Measurements from ENCODE around the gene METTL16.

Gene METTL16

GRCh38 chr17:2478458-2478857 lies 33.2 kb downstream of the METTL16 start:
- H3K36me3 ChIP-seq (ENCODE audit: control insufficient read depth in 1 of 2, insufficient read depth in 2 of 2, low read length in 2 of 2): peaks cover 3 to 7% of the 10 kb centered on the region in 2 experiments
- H2BK12ac ChIP-seq (ENCODE audit: low read length): no peak overlapping the region
- H4K8ac ChIP-seq (ENCODE audit: low read depth, low read length): no peak overlapping the region
- H3K4me2 ChIP-seq (ENCODE audit: low read length): no peak overlapping the region
- DNase-seq: no peak
- no peak overlapping the region for H3K9ac ChIP-seq (ENCODE audit: low read length)
- no peak overlapping the region for H2BK5ac ChIP-seq (ENCODE audit: low read depth, low read length, poor library complexity)
- H3K4me3 ChIP-seq (ENCODE audit: low read depth, low read length): no peak overlapping the region
- no peaks in the 10 kb centered on the region for H3K79me2 ChIP-seq (ENCODE audit: control insufficient read depth, insufficient read depth, low read length, poor library complexity)
- no CpG with 5 or more reads among the region's 3 CpGs for WGBS (ENCODE audit: extremely low coverage, insufficient coverage, insufficient read length)
- H3K27me3 ChIP-seq (ENCODE audit: insufficient read depth, low read length): no peaks in the 10 kb centered on the region
- H3K4me1 ChIP-seq (ENCODE audit: control insufficient read depth in 1 of 2, insufficient read depth in 2 of 2, low read length in 2 of 2): no peaks in the 10 kb centered on the region
- no peak overlapping the region for H3K18ac ChIP-seq (ENCODE audit: low read length)
- no peak overlapping the region for H3K23ac ChIP-seq (ENCODE audit: low read length)
- H3K9me3 ChIP-seq (ENCODE audit: insufficient read depth, low read depth, low read length): no peaks in the 10 kb centered on the region
- no peak overlapping the region for H3K14ac ChIP-seq (ENCODE audit: low read length)
- H2BK120ac ChIP-seq (ENCODE audit: insufficient read depth, low read length, poor library complexity): no peak overlapping the region
- no peak overlapping the region for H3K4ac ChIP-seq (ENCODE audit: low read depth, low read length)
- H3K27ac ChIP-seq (ENCODE audit: low read depth, low read length): no peak overlapping the region
- H2AFZ ChIP-seq (ENCODE audit: insufficient read depth, low read length, poor library complexity): no peak overlapping the region
- H3K79me1 ChIP-seq (ENCODE audit: low read length): no peaks in the 10 kb centered on the region
- no peak overlapping the region for H4K91ac ChIP-seq (ENCODE audit: low read depth, low read length)
- no peak overlapping the region for H2AK5ac ChIP-seq (ENCODE audit: low read length)
- no peak overlapping the region for H4K12ac ChIP-seq (ENCODE audit: low read depth, low read length)

GRCh38 chr17:2475056-2475455 lies 36.6 kb downstream of the METTL16 start:
- WGBS (ENCODE audit: extremely low coverage, insufficient coverage, insufficient read length): no CpG with 5 or more reads among the region's 14 CpGs
- no peak overlapping the region for H3K14ac ChIP-seq (ENCODE audit: low read length)
- no peak overlapping the region for H3K27ac ChIP-seq (ENCODE audit: low read depth, low read length)
- H3K79me1 ChIP-seq (ENCODE audit: low read length): no peaks in the 10 kb centered on the region
- no peaks in the 10 kb centered on the region for H3K79me2 ChIP-seq (ENCODE audit: control insufficient read depth, insufficient read depth, low read length, poor library complexity)
- peaks cover 6 to 10% of the 10 kb centered on the region in 2 experiments for H3K36me3 ChIP-seq (ENCODE audit: control insufficient read depth in 1 of 2, insufficient read depth in 2 of 2, low read length in 2 of 2)
- H3K23ac ChIP-seq (ENCODE audit: low read length): no peak overlapping the region
- no peak overlapping the region for H3K9ac ChIP-seq (ENCODE audit: low read length)
- H3K18ac ChIP-seq (ENCODE audit: low read length): no peak overlapping the region
- no peak overlapping the region for H4K12ac ChIP-seq (ENCODE audit: low read depth, low read length)
- H3K9me3 ChIP-seq (ENCODE audit: insufficient read depth, low read depth, low read length): no peaks in the 10 kb centered on the region
- H3K4me3 ChIP-seq (ENCODE audit: low read depth, low read length): no peak overlapping the region
- no peaks in the 10 kb centered on the region for H3K4me1 ChIP-seq (ENCODE audit: control insufficient read depth in 1 of 2, insufficient read depth in 2 of 2, low read length in 2 of 2)
- H4K8ac ChIP-seq (ENCODE audit: low read depth, low read length): no peak overlapping the region
- no peaks in the 10 kb centered on the region for H3K27me3 ChIP-seq (ENCODE audit: insufficient read depth, low read length)
- no peak overlapping the region for H2BK12ac ChIP-seq (ENCODE audit: low read length)
- no peak overlapping the region for H2BK120ac ChIP-seq (ENCODE audit: insufficient read depth, low read length, poor library complexity)
- H2BK5ac ChIP-seq (ENCODE audit: low read depth, low read length, poor library complexity): no peak overlapping the region
- DNase-seq: peak; percentile 94 to 96
- no peak overlapping the region for H3K4me2 ChIP-seq (ENCODE audit: low read length)
- no peak overlapping the region for H3K4ac ChIP-seq (ENCODE audit: low read depth, low read length)
- no peak overlapping the region for H2AFZ ChIP-seq (ENCODE audit: insufficient read depth, low read length, poor library complexity)
- no peak overlapping the region for H4K91ac ChIP-seq (ENCODE audit: low read depth, low read length)
- no peak overlapping the region for H2AK5ac ChIP-seq (ENCODE audit: low read length)

- Histone ChIP-seq H2BK5ac (ENCODE audit: low read depth, low read length, poor library complexity) (no peak overlapping the region), H3K27me3 (ENCODE audit: insufficient read depth, low read length) (no peaks in the 10 kb centered on the region), H4K8ac (ENCODE audit: low read depth, low read length) (no peak overlapping the region), H3K4me2 (ENCODE audit: low read length) (no peak overlapping the region), H3K4me1 (ENCODE audit: control insufficient read depth in 1 of 2, insufficient read depth in 2 of 2, low read length in 2 of 2) (no peaks in the 10 kb centered on the region), H3K18ac (ENCODE audit: low read length) (no peak overlapping the region), H3K27ac (ENCODE audit: low read depth, low read length) (no peak overlapping the region), H2AK5ac (ENCODE audit: low read length) (no peak overlapping the region), H2BK120ac (ENCODE audit: insufficient read depth, low read length, poor library complexity) (no peak overlapping the region), H3K4me3 (ENCODE audit: low read depth, low read length) (no peak overlapping the region), H3K9ac (ENCODE audit: low read length) (no peak overlapping the region), H2AFZ (ENCODE audit: insufficient read depth, low read length, poor library complexity) (no peak overlapping the region), H2BK12ac (ENCODE audit: low read length) (no peak overlapping the region), H4K91ac (ENCODE audit: low read depth, low read length) (no peak overlapping the region), H3K9me3 (ENCODE audit: insufficient read depth, low read depth, low read length) (no peaks in the 10 kb centered on the region), H3K14ac (ENCODE audit: low read length) (no peak overlapping the region), H4K12ac (ENCODE audit: low read depth, low read length) (no peak overlapping the region), H3K79me2 (ENCODE audit: control insufficient read depth, insufficient read depth, low read length, poor library complexity) (no peaks in the 10 kb centered on the region), H3K4ac (ENCODE audit: low read depth, low read length) (no peak overlapping the region), H3K79me1 (ENCODE audit: low read length) (no peaks in the 10 kb centered on the region), H3K36me3 (ENCODE audit: control insufficient read depth in 1 of 2, insufficient read depth in 2 of 2, low read length in 2 of 2) (peaks cover 8 to 13% of the 10 kb centered on the region in 2 experiments), H3K23ac (ENCODE audit: low read length) (no peak overlapping the region)
- no peak for DNase-seq
- WGBS (ENCODE audit: extremely low coverage, insufficient coverage, insufficient read length): no CpG with 5 or more reads among the region's 9 CpGs
These were observed 37.3 kb downstream of the METTL16 start for GRCh38 chr17:2474371-2474770.

- no peak overlapping the region for H2BK120ac ChIP-seq (ENCODE audit: insufficient read depth, low read length, poor library complexity)
- H3K9me3 ChIP-seq (ENCODE audit: insufficient read depth, low read depth, low read length): no peaks in the 10 kb centered on the region
- H3K9ac ChIP-seq (ENCODE audit: low read length): no peak overlapping the region
- no peak overlapping the region for H4K12ac ChIP-seq (ENCODE audit: low read depth, low read length)
- H2BK12ac ChIP-seq (ENCODE audit: low read length): no peak overlapping the region
- no peak overlapping the region for H3K4me3 ChIP-seq (ENCODE audit: low read depth, low read length)
- no peaks in the 10 kb centered on the region for H3K79me1 ChIP-seq (ENCODE audit: low read length)
- H3K14ac ChIP-seq (ENCODE audit: low read length): no peak overlapping the region
- no peaks in the 10 kb centered on the region for H3K27me3 ChIP-seq (ENCODE audit: insufficient read depth, low read length)
- no peaks in the 10 kb centered on the region for H3K4me1 ChIP-seq (ENCODE audit: control insufficient read depth in 1 of 2, insufficient read depth in 2 of 2, low read length in 2 of 2)
- no peak overlapping the region for H3K4me2 ChIP-seq (ENCODE audit: low read length)
- no peak overlapping the region for H2BK5ac ChIP-seq (ENCODE audit: low read depth, low read length, poor library complexity)
- no peak overlapping the region for H3K27ac ChIP-seq (ENCODE audit: low read depth, low read length)
- DNase-seq: no peak
- H4K8ac ChIP-seq (ENCODE audit: low read depth, low read length): no peak overlapping the region
- no peak overlapping the region for H3K4ac ChIP-seq (ENCODE audit: low read depth, low read length)
- no peak overlapping the region for H2AFZ ChIP-seq (ENCODE audit: insufficient read depth, low read length, poor library complexity)
- WGBS (ENCODE audit: extremely low coverage, insufficient coverage, insufficient read length): no CpG with 5 or more reads among the region's 4 CpGs
- no peaks in the 10 kb centered on the region for H3K79me2 ChIP-seq (ENCODE audit: control insufficient read depth, insufficient read depth, low read length, poor library complexity)
- H2AK5ac ChIP-seq (ENCODE audit: low read length): no peak overlapping the region
- H3K18ac ChIP-seq (ENCODE audit: low read length): no peak overlapping the region
- H3K36me3 ChIP-seq (ENCODE audit: control insufficient read depth in 1 of 2, insufficient read depth in 2 of 2, low read length in 2 of 2): peaks cover 22 to 26% of the 10 kb centered on the region in 2 experiments
- H4K91ac ChIP-seq (ENCODE audit: low read depth, low read length): no peak overlapping the region
- H3K23ac ChIP-seq (ENCODE audit: low read length): no peak overlapping the region
These were observed 43.4 kb downstream of the METTL16 start for GRCh38 chr17:2468270-2468669.
